Measurements from ENCODE around the gene FBXO39. TPM values are rescaled to one million over a fixed set of nuclear protein-coding genes. Genes with fewer than 3 reads are reported as not detected.
A peak's percentile ranks its signal among the peaks of the same experiment; 100 is the strongest.

The FBXO39 gene
- total and polyA plus RNA-seq, 2 of the 4 experiments (the other 2 are of a cell fraction): not detected

- H4K20me1 ChIP-seq (ENCODE audit: insufficient read depth, low read length): no peaks in the 10 kb centered on the region
- no peak overlapping the region for H2BK20ac ChIP-seq (ENCODE audit: low read depth, low read length)
- H3K4me3 ChIP-seq (ENCODE audit: insufficient read depth, low read depth, low read length): no peak overlapping the region
- H3K56ac ChIP-seq (ENCODE audit: extremely low read depth, insufficient read depth, low read length): no peak overlapping the region
- H3K23ac ChIP-seq (ENCODE audit: low read depth, low read length): no peak overlapping the region
- H3K79me1 ChIP-seq (ENCODE audit: low read depth in 1 of 2, low read length in 2 of 2): no peaks in the 10 kb centered on the region
- H3K4me1 ChIP-seq (ENCODE audit: control insufficient read depth, insufficient read depth, low read length): no peaks in the 10 kb centered on the region
- no peak overlapping the region for H2AK9ac ChIP-seq (replicated peaks; ENCODE audit: low read depth, low read length, poor library complexity)
- ATAC-seq (ENCODE audit: low read depth) (no peak), DNase-seq (peak; percentile 6)
- H3K27me3 ChIP-seq (ENCODE audit: control insufficient read depth, insufficient read depth, low read length): no peaks in the 10 kb centered on the region
- no peaks in the 10 kb centered on the region for H3K9me3 ChIP-seq (ENCODE audit: control insufficient read depth, insufficient read depth, low read length)
- no peak overlapping the region for H3K14ac ChIP-seq (replicated peaks; ENCODE audit: low read depth, low read length)
- TF ChIP-seq RFX5 (IDR thresholded peaks at IDR 0.05; ENCODE audit: low read depth, low read length) (no peak), RAD21 (IDR thresholded peaks at IDR 0.05; ENCODE audit: low read length) (no peak), FOS (IDR thresholded peaks at IDR 0.05; ENCODE audit: low read depth, low read length) (no peak), CEBPB (IDR thresholded peaks at IDR 0.05; ENCODE audit: low read depth, low read length) (no peak), RCOR1 (IDR thresholded peaks at IDR 0.05; ENCODE audit: insufficient replicate concordance, low read length) (no peak), MAZ (IDR thresholded peaks at IDR 0.05; ENCODE audit: borderline replicate concordance, low read depth, low read length) (no peak), SMC3 (IDR thresholded peaks at IDR 0.05; ENCODE audit: low read depth, low read length) (no peak), ELK1 (IDR thresholded peaks at IDR 0.05; ENCODE audit: borderline replicate concordance, low read depth, low read length) (no peak), BHLHE40 (IDR thresholded peaks at IDR 0.05; ENCODE audit: low read depth, low read length) (no peak), POLR2A (IDR thresholded peaks at IDR 0.05; ENCODE audit: low read depth, low read length) (no peak), MXI1 (IDR thresholded peaks at IDR 0.05; ENCODE audit: borderline replicate concordance, low read depth, low read length) (no peak), USF2 (IDR thresholded peaks at IDR 0.05; ENCODE audit: low read depth, low read length) (no peak), NFE2L2 (IDR thresholded peaks at IDR 0.05; ENCODE audit: low read depth, low read length) (no peak), CHD1 (IDR thresholded peaks at IDR 0.05; ENCODE audit: low read depth, low read length) (no peak)
- intact Hi-C loops (cut with micrococcal nuclease): no loop called here
- H3K9me1 ChIP-seq (ENCODE audit: insufficient read depth, low read length): no peaks in the 10 kb centered on the region
- H4K8ac ChIP-seq (ENCODE audit: low read depth in 2 of 2, low read length in 2 of 2): no peak overlapping the region
- H3K4ac ChIP-seq (ENCODE audit: low read depth, low read length): no peak overlapping the region
- no peak overlapping the region for H3K18ac ChIP-seq (ENCODE audit: low read depth, low read length)
- ChIA-PET POLR2A (ENCODE audit: unreplicated experiment) (no interaction called here), CTCF (no interaction called here)
- H2BK15ac ChIP-seq (ENCODE audit: low read depth, low read length): no peak overlapping the region
- H2BK5ac ChIP-seq (ENCODE audit: low read depth, low read length, poor library complexity, severe bottlenecking): no peak overlapping the region
- H2AFZ ChIP-seq (replicated peaks; ENCODE audit: low read length, poor library complexity): no peak overlapping the region
- no peaks in the 10 kb centered on the region for H3K36me3 ChIP-seq (ENCODE audit: control insufficient read depth, insufficient read depth, low read length)
- H4K5ac ChIP-seq (ENCODE audit: low read depth, low read length): no peak overlapping the region
- no peak overlapping the region for H2BK120ac ChIP-seq (ENCODE audit: low read depth, low read length)
- in situ Hi-C loops (cut with MboI; ENCODE audit: low sequenced_read_pairs): no loop called here
- no peak overlapping the region for H2AK5ac ChIP-seq (ENCODE audit: low read depth, low read length)
- no peak overlapping the region for H4K91ac ChIP-seq (ENCODE audit: insufficient read depth, low read depth, low read length)
- H3K9ac ChIP-seq (ENCODE audit: low read depth, low read length): no peak overlapping the region
- no peak overlapping the region for H3K4me2 ChIP-seq (ENCODE audit: low read depth, low read length)
- no peak overlapping the region for H3K27ac ChIP-seq (ENCODE audit: insufficient read depth, low read length)
- BruUV-seq (replicated peaks): no TSS peak
- dilution Hi-C loops (cut with HindIII; ENCODE audit: low sequenced_read_pairs, unreplicated experiment): no loop called here
Measured at GRCh38 chr17:6823011-6823442, 47.0 kb downstream of the FBXO39 start.
